OCI-LY3 (cell line): Measurements from ENCODE around the gene PMM2.

ENCODE experiments used
- H2AFZ ChIP-seq: fragments of 200-600, 300-600 bp; shearing (Covaris generic); 2 replicates; pipeline ENCODE4 v1.6.0; 2014; ENCODE audit warnings: antibody characterized with exemption, low read depth, low read length
- H3K27ac ChIP-seq: fragments of 200-600, 300-600 bp; sonication (generic); 2 replicates; pipeline ENCODE4 v1.5.1; 2014; ENCODE audit warnings: mild to moderate bottlenecking, low read length, moderate library complexity, mixed read lengths
- H3K27me3 ChIP-seq: fragments of 200-600, 300-600 bp; sonication (generic); 2 replicates; pipeline ENCODE4 v1.6.1; 2014; ENCODE audit warnings: low read depth, low read length, mixed read lengths
- H3K36me3 ChIP-seq: fragments of 200-600, 300-600 bp; sonication (generic); replicated peaks from 2 replicates; pipeline ENCODE3; 2014; ENCODE audit warnings: low read depth, low read length, mixed read lengths
- H3K4me1 ChIP-seq: fragments of 300-600, 200-600 bp; sonication (generic); 2 replicates; pipeline ENCODE4 v1.6.1; 2014; ENCODE audit warnings: low read length, mixed read lengths
- H3K4me2 ChIP-seq: fragments of 200-600, 300-600 bp; sonication (generic); 2 replicates; pipeline ENCODE4 v1.6.1; 2014; ENCODE audit warnings: low read length, mixed read lengths
- H3K4me3 ChIP-seq: fragments of 300-600, 200-600 bp; sonication (generic); 2 replicates; pipeline ENCODE4 v1.5.1; 2014; ENCODE audit warnings: antibody characterized with exemption, mild to moderate bottlenecking, low read length, moderate library complexity
- H3K79me2 ChIP-seq: fragments of 300-600, 200-600 bp; shearing (Covaris generic); 2 replicates; pipeline ENCODE4 v1.6.1; 2014; ENCODE audit warnings: mild to moderate bottlenecking, low read length, mixed read lengths
- H3K9ac ChIP-seq: fragments of 300-600, 200-600 bp; shearing (Covaris generic); 2 replicates; pipeline ENCODE4 v1.6.0; 2014; ENCODE audit warnings: mild to moderate bottlenecking, low read length, moderate library complexity
- H3K9me3 ChIP-seq: fragments of 200-600, 300-600 bp; shearing (Covaris generic); 2 replicates; pipeline ENCODE4 v1.6.1; 2014; ENCODE audit warnings: low read length, mixed read lengths; ENCODE audit not compliant: insufficient read depth
- H4K20me1 ChIP-seq: fragments of 200-600, 300-600 bp; sonication (generic); 2 replicates; pipeline ENCODE4 v1.6.1; 2016; ENCODE audit warnings: low read length, mixed read lengths; ENCODE audit not compliant: insufficient read depth
- CTCF ChIP-seq: fragments of 200-600, 300-600 bp; sonication (generic); IDR thresholded peaks from 2 replicates; pipeline ENCODE4 v1.5.1; 2014; ENCODE audit warnings: antibody characterized with exemption, low read length, low read depth
- EZH2phosphoT487 ChIP-seq: fragments of 200-600 bp; shearing (Covaris generic); IDR thresholded peaks from 2 replicates; pipeline ENCODE4 v1.6.1; 2018; ENCODE audit warnings: antibody characterized with exemption, mixed run types, low read depth

Gene PMM2

GRCh38 chr16:8773537-8773936 lies 24.1 kb upstream of the PMM2 start:
- Histone ChIP-seq H3K27me3 (no peaks in the 10 kb centered on the region), H3K4me1 (no peaks in the 10 kb centered on the region), H3K27ac (no peak overlapping the region), H3K9me3 (no peaks in the 10 kb centered on the region), H3K4me2 (no peak overlapping the region), H3K36me3 (no peaks in the 10 kb centered on the region), H3K4me3 (no peak overlapping the region), H2AFZ (no peak overlapping the region), H4K20me1 (no peaks in the 10 kb centered on the region), H3K9ac (no peak overlapping the region), H3K79me2 (no peaks in the 10 kb centered on the region)
- TF ChIP-seq EZH2phosphoT487 (no peak), CTCF (no peak)

- H3K79me2 ChIP-seq: no peaks in the 10 kb centered on the region
- no peak overlapping the region for H2AFZ ChIP-seq
- no peaks in the 10 kb centered on the region for H3K4me1 ChIP-seq
- no peak overlapping the region for H3K9ac ChIP-seq
- no peaks in the 10 kb centered on the region for H3K9me3 ChIP-seq
- no peak overlapping the region for H3K4me2 ChIP-seq
- H4K20me1 ChIP-seq: no peaks in the 10 kb centered on the region
- TF ChIP-seq EZH2phosphoT487: no peak
- no peak for TF ChIP-seq CTCF
- H3K36me3 ChIP-seq: no peaks in the 10 kb centered on the region
- H3K27ac ChIP-seq: no peak overlapping the region
- no peaks in the 10 kb centered on the region for H3K27me3 ChIP-seq
- H3K4me3 ChIP-seq: no peak overlapping the region
Measured at GRCh38 chr16:8774208-8774607, 23.4 kb upstream of the PMM2 start.

GRCh38 chr16:8775359-8775758 lies 22.3 kb upstream of the PMM2 start:
- Histone ChIP-seq H3K4me3 (no peak overlapping the region), H3K4me2 (no peak overlapping the region), H3K27ac (no peak overlapping the region), H3K79me2 (no peaks in the 10 kb centered on the region), H4K20me1 (no peaks in the 10 kb centered on the region), H3K36me3 (no peaks in the 10 kb centered on the region), H3K4me1 (no peaks in the 10 kb centered on the region), H2AFZ (no peak overlapping the region), H3K9me3 (no peaks in the 10 kb centered on the region), H3K27me3 (no peaks in the 10 kb centered on the region), H3K9ac (no peak overlapping the region)
- TF ChIP-seq CTCF (no peak), EZH2phosphoT487 (no peak)

- Histone ChIP-seq H3K4me2 (no peak overlapping the region), H3K4me1 (no peaks in the 10 kb centered on the region), H3K27ac (no peak overlapping the region), H4K20me1 (no peaks in the 10 kb centered on the region), H3K79me2 (no peaks in the 10 kb centered on the region), H2AFZ (no peak overlapping the region), H3K27me3 (no peaks in the 10 kb centered on the region), H3K9me3 (no peaks in the 10 kb centered on the region), H3K4me3 (no peak overlapping the region), H3K36me3 (no peaks in the 10 kb centered on the region), H3K9ac (no peak overlapping the region)
- TF ChIP-seq CTCF: no peak
Measured at GRCh38 chr16:8776129-8776584, 21.5 kb upstream of the PMM2 start.
